ENCODE results near the gene ZNF143.
"Not testable (repeated sequence)": the region's sequence is repeated elsewhere in the genome, so short reads cannot be mapped to it uniquely, and the experiment has no call there.

The ZNF143 gene

DNA sequence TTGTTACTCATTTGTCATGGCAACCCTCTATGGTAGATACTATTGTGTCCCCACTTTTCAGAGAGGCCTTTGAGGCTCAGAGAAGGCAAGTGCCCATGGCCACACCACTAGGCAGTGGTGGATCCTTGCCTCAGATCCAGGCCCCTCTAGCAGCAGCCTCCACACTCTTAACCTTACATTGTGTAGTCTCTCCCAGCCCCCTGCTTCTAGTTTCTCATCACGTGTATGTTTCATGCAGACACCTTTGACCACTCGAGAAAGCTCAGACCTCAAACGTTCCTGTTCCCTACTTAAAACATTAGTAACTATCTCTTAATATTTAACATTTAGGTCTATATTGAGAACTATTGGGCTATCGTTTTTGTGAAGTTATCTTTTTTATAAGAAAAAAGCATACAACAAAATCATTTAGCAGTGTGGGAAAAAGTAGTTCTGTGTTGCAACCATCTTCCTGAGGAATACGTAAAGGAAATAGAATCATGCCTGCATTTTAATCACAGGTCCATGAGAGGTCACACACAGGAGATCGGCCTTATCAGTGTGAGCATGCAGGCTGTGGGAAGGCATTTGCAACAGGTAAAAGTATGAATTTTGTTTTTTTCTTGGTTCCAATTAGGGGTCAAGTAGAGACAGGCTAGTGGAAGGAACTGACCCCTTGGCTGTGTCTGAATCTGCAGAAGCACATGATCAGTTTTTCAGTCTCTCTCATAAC lies 35.1 kb downstream of the ZNF143 start:
- no peak for DNase-seq (ENCODE audit: low read depth, low spot score)
- no peak overlapping the region for H3K27ac ChIP-seq

DNA sequence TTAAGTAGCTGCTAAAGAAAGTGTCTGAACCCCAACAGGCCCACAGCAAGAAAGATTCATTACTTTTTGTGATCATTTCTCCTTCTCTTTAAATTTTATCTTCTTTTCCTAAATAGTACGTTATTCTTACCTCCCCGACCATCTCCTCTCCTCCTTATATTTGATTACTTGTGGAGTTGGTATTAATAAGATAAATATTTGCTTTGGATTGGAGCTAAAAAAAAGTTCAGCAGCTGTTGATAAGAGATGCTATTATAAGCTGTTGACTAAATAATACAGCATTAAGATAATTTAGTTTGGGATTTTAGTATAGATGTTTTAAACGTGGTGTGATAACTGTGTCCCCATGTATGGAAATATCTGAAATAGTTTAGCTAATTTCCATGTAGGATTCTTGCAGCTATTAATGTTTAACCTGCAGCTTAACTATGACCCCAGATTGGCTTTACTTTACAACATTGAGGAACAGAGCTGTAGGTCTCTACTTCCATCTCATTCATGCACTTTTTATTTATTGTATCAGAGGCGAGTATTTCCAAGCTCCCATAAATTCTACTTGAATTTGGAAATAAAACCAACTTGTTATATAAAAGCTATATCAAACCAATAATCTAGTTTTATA lies 37.8 kb downstream of the ZNF143 start:
- H3K27ac ChIP-seq, result no peak overlapping the region

DNA sequence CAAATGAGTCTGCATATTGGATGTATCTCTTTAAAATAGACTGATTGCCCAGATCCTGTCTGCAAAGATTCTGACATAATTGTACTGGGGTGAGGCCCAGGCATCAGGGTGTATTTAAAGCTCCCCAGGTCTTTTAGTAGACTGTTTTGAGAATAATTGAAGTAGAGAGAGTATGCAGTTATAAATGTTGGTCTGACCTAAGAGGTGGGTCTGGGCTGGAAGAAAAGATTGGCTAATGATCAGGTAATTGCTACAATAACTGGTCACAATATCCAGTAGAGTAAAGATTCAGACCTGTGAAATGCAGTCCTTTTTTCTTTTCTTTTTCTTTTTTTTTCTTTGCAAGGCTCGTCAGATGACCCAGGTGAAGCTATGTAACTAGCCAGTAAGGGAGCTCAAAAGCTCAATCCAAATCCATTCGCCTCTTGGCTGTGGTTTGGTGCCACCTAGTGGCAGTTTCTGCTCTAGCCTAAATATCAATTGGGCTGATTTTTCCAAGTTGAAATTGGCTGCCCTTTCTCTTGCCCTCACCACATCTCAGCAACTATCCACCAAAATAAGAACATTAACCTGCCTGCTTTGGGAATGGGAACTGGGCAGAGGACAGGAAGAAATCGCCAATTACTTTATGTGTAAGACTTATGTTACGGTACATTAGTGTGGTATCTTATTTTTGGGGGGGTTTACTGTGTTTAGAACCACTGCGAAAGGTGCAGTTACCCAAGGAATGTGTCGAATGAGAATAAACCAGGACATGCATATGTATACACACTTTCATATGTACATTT lies 45.9 kb downstream of the ZNF143 start:
- no peak overlapping the region for H3K27ac ChIP-seq
- no peak for DNase-seq (ENCODE audit: low read depth, low spot score)

More for the DNA sequence above, 37.8 kb downstream of the ZNF143 start:
- no peak for DNase-seq (ENCODE audit: low read depth, low spot score)

DNA sequence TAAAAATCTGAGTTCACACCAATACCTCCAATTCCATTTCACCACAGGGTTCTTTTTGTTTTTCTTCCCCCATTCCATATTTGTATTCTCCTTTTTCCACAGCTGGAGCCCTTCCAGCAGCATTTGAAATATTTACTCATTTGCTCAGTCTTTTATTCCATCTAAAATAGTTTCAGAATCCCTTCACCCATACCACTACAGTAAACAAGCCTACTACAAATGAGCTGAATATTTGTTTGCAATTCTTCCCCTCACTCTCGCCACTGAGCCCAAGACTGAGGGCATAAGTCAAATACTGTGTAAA lies 46.4 kb downstream of the ZNF143 start:
- DNase-seq (ENCODE audit: low read depth, low spot score), result no peak
- no peak overlapping the region for H3K27ac ChIP-seq

DNA sequence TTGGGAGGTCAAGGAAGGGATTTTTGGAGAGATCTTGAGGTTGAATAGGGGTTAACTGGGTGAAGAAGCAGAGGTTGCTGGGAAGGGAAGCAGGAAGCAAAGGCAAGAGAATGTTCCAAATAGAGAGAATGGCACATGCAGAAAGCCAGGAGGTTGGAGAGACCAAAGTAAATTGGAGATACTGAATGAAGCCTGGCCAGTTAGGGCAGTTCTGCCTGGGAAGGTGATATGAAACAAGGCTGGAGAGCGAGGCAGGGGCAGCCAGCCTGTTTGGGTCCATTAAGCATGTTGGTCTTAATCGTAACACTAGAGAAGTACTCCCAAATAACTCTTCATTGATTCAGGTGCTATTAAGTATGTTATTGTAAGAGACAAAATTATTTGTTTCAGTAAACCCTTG lies 48.2 kb downstream of the ZNF143 start:
- DNase-seq (ENCODE audit: low read depth, low spot score), result no peak
- no peak overlapping the region for H3K27ac ChIP-seq

DNA sequence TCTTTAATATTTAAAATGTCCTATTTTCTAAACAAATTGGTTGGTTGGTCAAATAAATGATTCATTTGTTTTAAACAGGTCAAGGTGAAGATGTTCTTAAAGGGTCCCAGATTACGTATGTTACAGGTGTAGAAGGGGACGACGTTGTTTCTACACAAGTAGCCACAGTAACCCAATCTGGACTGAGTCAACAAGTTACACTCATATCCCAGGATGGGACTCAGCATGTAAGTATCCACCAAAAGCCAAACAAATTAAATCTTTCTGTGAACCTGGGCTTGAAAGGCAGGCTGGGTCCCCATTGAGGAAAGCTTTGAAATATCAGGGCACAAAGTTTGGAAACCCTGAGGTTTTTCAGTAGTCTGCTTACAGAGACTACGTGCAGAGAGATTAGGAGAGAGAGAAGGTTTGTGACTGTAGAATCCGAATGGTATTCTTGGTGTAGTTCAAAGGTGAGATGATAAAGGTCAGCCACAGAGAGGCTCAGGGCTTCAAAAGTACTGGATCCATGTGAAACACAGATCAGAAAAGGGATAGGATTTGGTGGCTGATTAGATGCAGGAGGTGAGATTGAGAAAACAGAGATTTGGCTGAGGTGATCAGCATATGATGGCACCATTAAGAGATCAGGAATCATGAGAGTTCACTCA lies 51.7 kb downstream of the ZNF143 start:
- H3K27ac ChIP-seq, result no peak overlapping the region
- DNase-seq (ENCODE audit: low read depth, low spot score), result no peak

DNA sequence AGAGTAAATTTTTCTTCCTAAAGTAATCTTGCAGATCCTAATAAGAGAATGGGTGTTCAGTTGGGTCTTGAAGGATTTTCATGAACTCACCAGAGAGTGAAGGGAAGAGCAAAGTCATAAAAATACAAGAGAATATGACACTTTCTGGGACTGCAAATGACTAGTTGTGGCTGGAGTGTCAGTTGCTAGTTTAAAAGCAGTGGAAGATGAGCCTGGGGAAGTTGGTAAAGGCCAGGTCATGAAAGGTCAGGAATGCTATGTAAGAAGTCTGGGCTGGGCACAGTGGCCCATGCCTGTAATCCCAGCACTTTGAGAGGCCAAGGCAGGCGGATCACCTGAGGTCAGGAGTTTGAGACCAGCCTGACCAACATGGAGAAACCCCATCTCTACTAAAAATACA lies 53.8 kb downstream of the ZNF143 start:
- H3K27ac ChIP-seq, result not testable (repeated sequence)

DNA sequence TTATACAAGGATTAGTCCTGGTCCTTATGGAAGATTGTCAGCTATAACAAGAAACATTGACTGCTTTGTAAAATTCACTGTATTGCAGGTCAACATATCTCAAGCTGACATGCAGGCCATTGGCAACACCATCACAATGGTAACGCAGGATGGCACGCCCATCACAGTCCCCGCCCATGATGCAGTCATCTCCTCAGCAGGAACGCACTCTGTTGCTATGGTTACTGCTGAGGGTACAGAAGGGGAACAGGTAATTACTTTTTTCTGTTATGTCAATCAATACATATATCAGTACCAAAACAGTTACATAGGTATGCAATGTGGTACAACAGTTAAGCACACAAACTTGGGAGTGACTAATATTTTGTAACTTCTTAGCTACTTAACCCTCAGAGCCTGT lies 55.3 kb downstream of the ZNF143 start:
- no peak for DNase-seq (ENCODE audit: low read depth, low spot score)
- H3K27ac ChIP-seq, result no peak overlapping the region

More for the DNA sequence above, 53.8 kb downstream of the ZNF143 start:
- not testable (repeated sequence) for DNase-seq (ENCODE audit: low read depth, low spot score)

DNA sequence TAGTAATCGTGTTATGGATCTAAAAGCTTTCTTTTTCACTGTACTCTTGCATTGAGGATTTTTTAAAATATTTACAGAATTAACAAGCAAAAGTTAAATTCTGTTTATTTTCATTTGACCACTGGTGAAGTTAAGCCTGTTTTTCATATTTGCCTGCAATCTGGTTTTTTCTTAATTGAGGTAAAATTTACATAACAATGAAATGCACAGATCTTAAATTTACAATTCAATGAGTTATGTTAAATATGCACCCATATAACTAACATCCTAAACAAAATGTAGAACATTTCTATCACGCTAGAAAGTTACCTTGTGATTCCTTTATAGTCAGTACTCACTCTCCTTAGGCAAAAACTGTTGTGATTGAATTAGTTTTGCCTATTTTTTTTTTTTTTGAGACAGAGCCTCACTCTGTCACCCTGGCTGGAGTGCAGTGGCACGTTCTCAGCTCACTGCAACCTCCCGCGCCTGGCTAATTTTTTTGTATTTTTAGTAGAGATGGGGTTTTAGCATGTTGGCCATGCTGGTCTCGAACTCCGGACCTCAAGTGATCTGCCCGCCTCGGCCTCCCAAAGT lies 58.1 kb downstream of the ZNF143 start:
- no peak for DNase-seq (ENCODE audit: low read depth, low spot score)
- H3K27ac ChIP-seq, result no peak overlapping the region

DNA sequence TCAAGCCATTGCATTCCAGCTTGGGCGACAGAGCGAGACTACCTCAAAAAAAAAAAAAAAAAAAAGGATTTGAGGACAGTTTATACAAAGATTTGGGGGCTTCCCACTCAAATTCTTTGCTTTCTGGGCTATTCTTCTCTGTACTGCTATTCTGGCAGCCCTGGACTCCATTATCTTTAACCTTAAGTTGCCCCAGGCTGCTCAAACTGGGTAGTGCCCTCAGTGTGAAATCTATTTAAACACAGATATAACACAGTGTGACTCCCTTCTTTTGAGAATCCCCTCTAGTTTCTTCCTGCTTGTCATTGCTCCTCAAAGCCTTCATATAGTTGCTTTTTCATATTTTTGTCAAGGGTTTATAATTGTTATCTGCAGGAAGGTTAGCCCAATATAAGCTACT lies 63.2 kb downstream of the ZNF143 start:
- DNase-seq (ENCODE audit: low read depth, low spot score), result no peak
- H3K27ac ChIP-seq, result no peak overlapping the region

DNA sequence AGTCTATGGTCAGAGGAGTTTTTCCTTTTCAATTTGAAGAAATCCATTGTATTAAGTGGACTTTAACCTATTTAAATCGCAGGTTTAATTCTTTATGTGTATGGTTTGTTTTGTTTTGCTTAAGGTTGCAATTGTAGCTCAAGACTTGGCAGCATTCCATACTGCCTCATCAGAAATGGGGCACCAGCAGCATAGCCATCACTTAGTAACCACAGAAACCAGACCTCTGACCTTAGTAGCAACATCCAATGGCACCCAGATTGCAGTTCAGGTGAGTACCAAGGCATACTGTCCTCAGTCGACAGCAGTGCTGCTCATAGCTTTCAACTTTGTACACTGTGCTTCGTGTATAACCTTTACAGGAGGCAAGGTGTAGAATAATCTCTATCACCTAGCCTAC lies 64.3 kb downstream of the ZNF143 start:
- DNase-seq (ENCODE audit: low read depth, low spot score), result no peak

DNA sequence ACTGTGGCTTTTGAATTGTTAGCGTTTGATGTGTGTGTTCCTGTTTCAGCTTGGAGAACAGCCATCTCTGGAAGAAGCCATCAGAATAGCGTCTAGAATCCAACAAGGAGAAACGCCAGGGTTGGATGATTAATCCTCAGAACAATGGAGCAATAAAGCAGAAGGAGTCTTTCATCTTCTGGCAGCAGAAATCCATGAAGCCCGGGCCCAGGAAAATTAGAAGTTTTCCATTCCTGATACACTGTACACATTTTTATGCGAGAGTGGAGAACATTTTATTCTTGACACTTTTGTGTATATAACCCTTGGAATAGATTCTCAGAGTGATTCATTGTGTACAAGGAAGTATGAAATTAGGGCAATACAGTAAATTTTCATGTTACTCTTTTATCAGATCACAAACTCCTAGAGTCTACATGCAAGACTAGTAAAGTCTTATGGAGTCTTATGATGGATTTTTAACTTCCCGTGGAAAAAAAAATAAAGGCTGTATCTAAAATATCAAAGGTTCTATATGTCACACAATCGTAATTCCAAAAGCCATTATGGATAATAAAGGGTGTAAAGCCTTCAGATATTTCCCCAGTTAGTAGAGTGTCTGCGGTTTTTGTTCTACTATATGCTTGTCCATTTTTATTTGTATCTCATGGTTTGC lies 66.8 kb downstream of the ZNF143 start:
- no peak for DNase-seq (ENCODE audit: low read depth, low spot score)
- peak overlapping the region; percentile 37 for H3K27ac ChIP-seq

More for the DNA sequence above, 64.3 kb downstream of the ZNF143 start:
- no peak overlapping the region for H3K27ac ChIP-seq

DNA sequence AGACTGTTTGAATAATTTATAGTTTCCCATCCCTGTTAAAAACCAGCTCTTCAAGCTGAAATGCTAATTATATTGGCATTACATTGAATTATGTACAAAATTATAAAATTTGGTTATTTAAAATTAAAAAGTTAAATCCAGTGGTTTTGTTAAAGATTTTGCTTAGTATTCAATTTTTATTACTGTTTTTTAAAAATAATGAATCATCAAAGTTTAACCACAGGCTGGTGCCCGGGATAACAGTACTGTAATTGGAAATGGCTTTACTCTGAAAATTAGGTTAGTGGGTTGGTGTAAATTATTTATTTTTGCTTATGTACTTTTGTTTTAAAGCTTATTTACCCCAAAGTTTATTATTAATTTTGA lies 67.3 kb downstream of the ZNF143 start:
- DNase-seq (ENCODE audit: low read depth, low spot score), result no peak
- H3K27ac ChIP-seq, result no peak overlapping the region

DNA sequence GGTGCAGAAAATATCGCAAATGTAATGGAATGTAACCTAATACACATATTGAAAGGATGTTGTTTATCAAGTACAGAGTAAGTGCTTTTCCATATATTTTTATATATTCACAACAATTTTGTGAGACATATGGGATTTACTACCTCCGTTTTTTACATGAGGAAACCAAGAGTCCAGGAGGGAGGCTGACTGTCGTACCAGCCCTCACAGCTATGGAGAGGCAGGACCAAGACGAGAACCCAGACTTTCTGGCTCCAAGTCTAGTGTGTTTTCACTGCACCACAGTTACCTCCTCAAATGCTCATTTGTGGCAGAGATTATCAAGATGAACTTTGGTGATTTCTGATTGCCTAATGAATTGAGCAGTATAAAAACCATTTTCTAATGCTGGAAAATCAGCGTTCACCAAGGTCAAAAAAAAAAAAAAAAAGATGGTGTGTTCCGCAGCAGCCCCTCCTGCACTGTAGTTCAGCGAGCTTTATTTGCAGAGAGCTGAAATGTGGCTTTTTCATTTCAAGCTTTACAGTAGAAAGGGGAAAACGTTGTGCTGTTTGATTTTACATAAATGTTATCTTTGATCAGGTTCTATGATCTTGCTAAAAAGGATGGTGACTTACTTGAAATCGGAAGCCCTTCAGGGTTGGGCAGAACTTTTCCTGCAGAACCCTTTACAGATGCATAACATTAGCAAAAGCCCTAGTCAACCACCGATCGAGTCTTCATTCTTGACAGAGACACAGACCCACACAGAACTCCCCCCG lies 67.9 kb downstream of the ZNF143 start:
- no peak overlapping the region for H3K27ac ChIP-seq
- DNase-seq (ENCODE audit: low read depth, low spot score), result no peak

DNA sequence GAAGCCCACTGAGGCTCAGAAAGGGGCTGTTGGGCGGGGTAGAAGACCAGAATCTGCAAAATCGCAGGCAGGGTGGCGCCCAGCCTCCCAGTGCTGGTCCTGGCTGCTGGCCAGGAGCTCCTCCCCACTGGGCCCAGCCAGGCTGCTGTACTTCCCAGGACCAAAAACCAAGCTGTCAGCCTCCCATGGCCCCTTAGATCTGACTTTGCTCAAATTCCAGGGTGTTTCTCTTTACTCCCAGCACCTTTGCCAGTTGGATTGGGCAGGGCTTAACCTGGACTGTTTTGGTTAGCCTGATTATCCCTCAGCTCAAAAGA lies 68.5 kb downstream of the ZNF143 start:
- no peak for DNase-seq (ENCODE audit: low read depth, low spot score)
- H3K27ac ChIP-seq, result no peak overlapping the region

DNA sequence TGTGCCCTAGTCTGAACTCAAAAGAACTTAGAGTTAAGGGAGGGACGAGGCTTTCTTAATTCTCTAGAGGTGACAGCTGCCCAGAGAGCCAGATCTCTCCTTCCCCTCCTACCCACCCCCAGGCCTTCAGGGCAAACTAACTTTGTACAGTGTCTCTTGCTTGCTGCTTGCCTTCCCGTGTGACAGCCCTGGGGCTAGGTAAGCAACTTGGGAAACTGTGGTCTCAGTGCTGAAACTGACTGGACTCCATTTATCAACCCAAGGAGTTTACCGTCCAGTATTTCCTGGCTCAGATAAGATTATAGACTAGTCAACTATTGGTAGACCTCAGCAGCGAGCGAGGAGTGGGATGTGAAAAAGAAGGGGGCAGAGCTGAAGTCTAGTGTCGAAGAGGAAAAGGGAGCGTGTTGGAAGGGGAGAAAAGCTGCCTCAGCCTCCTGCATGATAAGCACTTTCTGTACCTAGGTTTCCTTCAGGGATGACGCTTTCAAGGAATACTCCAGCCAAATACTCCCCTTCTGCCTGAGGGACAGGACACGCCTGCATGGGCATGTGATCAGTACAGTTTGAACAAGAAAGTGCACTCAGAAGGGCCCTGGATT lies 69.3 kb downstream of the ZNF143 start:
- peak overlapping the region; percentile 5 for H3K27ac ChIP-seq
- no peak for DNase-seq (ENCODE audit: low read depth, low spot score)

DNA sequence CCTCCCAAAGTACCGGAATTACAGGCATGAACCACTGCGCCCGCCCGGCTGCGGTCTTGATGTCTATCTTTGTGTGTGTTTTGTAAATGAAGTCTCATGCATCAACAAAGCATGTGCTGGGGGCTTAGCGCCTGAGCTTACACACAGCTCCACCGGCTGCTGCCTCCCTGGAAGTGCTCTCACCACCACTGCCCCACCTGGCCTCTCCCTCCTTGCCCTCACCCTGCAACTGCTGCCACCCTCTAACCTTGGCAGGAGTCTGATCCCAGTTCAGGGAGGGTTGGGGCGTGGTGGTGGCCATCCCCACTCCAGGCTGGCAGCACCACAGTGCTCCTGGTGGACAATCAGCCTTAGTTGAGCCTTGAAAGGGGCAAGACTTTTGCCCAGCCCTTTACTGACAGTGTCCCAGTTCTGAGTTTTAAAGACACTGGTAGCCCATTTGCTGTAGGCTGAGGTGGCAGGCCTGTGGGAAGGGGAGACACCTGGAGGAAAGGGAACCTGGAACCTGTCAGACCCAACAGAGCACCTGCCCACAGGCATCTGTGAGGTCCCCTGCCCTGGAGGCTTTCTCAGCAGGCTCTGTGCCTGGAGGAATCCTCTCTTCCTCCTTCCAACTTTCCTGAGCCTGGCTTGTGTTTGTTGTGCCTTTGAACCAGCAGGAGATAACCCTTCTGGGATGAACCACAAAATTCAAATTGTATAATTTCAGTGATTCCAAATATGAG lies 70.3 kb downstream of the ZNF143 start:
- H3K27ac ChIP-seq, result no peak overlapping the region
- no peak for DNase-seq (ENCODE audit: low read depth, low spot score)

DNA sequence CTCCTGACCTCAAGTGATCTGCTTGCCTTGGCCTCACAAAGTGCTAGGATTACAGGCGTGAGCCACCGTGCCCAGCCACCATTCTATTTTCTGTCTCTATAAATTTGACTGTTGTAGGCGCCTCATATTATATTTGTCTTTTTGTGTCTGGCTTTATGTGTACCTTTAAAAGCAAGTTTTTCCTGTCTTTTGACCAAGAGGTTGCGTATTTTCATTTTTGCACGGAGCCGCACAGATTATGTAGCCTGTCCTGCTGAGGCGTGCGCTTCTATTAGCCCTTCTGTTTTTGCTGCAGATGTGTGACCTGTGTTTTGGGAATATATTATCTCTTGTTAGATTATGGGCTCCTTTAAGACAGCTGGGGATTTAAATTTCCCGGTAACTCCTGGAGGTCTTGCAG lies 72.2 kb downstream of the ZNF143 start:
- H3K27ac ChIP-seq, result no peak overlapping the region
- no peak for DNase-seq (ENCODE audit: low read depth, low spot score)
